Measurements from ENCODE around the gene EHBP1.

Gene EHBP1

GRCh38 chr2:63048367-63049171 lies 343.1 kb downstream of the EHBP1 start:
- DNase-seq (ENCODE audit: low read depth) = peak; percentile 39
- H3K4me3 ChIP-seq (ENCODE audit: low read length) = peak overlapping the region; percentile 65
- TF ChIP-seq, protein P1, sequence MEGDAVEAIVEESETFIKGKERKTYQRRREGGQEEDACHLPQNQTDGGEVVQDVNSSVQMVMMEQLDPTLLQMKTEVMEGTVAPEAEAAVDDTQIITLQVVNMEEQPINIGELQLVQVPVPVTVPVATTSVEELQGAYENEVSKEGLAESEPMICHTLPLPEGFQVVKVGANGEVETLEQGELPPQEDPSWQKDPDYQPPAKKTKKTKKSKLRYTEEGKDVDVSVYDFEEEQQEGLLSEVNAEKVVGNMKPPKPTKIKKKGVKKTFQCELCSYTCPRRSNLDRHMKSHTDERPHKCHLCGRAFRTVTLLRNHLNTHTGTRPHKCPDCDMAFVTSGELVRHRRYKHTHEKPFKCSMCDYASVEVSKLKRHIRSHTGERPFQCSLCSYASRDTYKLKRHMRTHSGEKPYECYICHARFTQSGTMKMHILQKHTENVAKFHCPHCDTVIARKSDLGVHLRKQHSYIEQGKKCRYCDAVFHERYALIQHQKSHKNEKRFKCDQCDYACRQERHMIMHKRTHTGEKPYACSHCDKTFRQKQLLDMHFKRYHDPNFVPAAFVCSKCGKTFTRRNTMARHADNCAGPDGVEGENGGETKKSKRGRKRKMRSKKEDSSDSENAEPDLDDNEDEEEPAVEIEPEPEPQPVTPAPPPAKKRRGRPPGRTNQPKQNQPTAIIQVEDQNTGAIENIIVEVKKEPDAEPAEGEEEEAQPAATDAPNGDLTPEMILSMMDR (IDR thresholded peaks at IDR 0.05; ENCODE audit: insufficient read depth, low read depth, low read length, missing control alignments) = no peak

DNA sequence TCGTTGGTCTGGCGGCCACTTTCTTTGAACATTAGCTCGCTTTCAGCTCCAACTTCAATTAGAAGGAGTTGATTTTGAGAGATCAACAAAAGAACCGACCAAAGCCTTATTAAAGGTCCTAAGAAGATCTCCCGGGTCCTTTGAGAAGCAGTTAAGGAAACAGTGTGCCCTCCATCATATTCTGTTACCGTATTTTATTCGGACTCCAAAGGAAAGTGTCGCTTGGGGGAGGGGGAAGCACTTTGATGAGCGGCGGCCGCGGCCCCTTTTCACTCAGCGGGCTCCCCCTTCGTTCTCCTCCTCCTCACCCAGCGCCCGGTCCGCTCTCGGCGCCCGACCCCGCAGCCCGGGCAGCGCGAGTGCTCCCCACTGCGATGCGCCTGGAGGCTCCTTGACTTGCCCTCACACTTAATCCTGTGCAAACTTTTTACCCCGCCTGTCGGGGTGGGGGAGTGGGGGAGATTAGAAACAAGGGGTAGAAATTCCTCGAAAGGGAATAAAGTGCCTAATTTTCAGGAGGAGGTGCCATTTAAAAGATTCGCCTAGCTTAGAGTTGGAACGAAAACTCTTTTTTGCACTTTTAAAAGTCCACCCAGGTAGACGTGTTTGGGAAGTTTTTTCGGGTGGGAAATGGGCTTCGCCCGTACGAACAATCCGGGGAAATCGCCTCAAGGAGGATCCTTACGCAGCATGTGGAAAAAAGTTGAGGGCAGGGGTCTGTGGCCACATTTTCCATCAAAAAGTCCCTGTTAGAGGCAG lies 343.9 kb downstream of the EHBP1 start:
- peak; percentile 34 for DNase-seq (ENCODE audit: low read depth)
- TF ChIP-seq, protein P1 (IDR thresholded peaks at IDR 0.05; ENCODE audit: insufficient read depth, low read depth, low read length, missing control alignments) = no peak
- peak overlapping the region; percentile 65 for H3K4me3 ChIP-seq (ENCODE audit: low read length)

- peak overlapping the region; percentile 65 for H3K4me3 ChIP-seq (ENCODE audit: low read length)
- DNase-seq (ENCODE audit: low read depth) = no peak
- TF ChIP-seq, protein P1 (IDR thresholded peaks at IDR 0.05; ENCODE audit: insufficient read depth, low read depth, low read length, missing control alignments) = no peak
Measured at GRCh38 chr2:63049970-63050333, 344.4 kb downstream of the EHBP1 start.

GRCh38 chr2:63050334-63051041 lies 345.0 kb downstream of the EHBP1 start, which contains the start of gene OTX1:
Gene OTX1, plus strand, starts transcription at chr2:63050830. Its CDS starts 2,161 bp downstream, at chr2:63052991.
- TF ChIP-seq, protein P1 (IDR thresholded peaks at IDR 0.05; ENCODE audit: insufficient read depth, low read depth, low read length, missing control alignments) = no peak
- H3K4me3 ChIP-seq (ENCODE audit: low read length) = peak within 1 kb of the TSS; percentile 65
- DNase-seq (ENCODE audit: low read depth) = peak; percentile 93

GRCh38 chr2:63051042-63051794 lies 345.7 kb downstream of the EHBP1 start:
- TF ChIP-seq, protein P1 (IDR thresholded peaks at IDR 0.05; ENCODE audit: insufficient read depth, low read depth, low read length, missing control alignments) = no peak
- peak; percentile 22 for DNase-seq (ENCODE audit: low read depth)
- peak overlapping the region; percentile 63 for H3K4me3 ChIP-seq (ENCODE audit: low read length)

DNA sequence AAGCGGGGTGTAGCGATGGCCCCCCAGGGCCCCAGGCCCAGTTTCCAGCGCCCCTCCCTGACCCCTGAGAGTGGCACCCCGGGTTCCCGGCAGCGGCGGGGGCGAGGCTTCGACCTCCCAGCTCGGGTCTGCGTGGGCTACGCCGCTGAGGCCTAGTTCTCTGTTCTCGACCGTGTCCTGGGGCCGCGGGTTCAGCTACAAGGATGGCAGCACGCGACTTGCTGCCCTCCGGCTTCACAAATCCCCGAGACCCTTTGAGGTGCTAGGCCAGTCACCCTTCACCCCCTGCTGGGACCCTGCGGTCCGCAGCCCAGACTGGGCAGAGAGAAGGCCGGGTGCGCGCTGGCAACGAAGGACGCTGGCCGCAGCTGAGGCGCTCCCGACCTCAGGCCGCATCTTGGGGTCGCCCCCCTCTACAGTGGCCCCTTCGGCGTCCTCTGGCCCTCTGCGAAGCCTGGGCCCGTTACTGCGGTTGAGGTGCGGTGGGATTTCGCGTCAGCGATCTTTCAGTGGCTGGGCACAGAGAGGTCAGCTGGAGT lies 346.4 kb downstream of the EHBP1 start:
- DNase-seq (ENCODE audit: low read depth) = no peak
- H3K4me3 ChIP-seq (ENCODE audit: low read length) = peak overlapping the region; percentile 63
- TF ChIP-seq, protein P1 (IDR thresholded peaks at IDR 0.05; ENCODE audit: insufficient read depth, low read depth, low read length, missing control alignments) = no peak
